Right ventricle myocardium inferior (tissue), 1 donor: ENCODE measurements around the gene SPSB2. TPM values are rescaled to one million over a fixed set of nuclear protein-coding genes. Genes with fewer than 3 reads are reported as not detected.
"Not testable (repeated sequence)": the region's sequence is repeated elsewhere in the genome, so short reads cannot be mapped to it uniquely, and the experiment has no call there.

Experiments used
- ATAC-seq: fragments of 200-7000 bp; cut with Tn5 transposase; one replicate; pipeline ENCODE4 v1.9.1; 2020; ENCODE audit warnings: mild to moderate bottlenecking, moderate library complexity
- DNase-seq: peaks from one replicate; pipeline ENCODE4 v3.0.0; 2021; ENCODE audit errors: missing footprints
- intact Hi-C: fragments of 100-400 bp; cut with DNase I; formaldehyde crosslinking; loops from one replicate; pipeline ENCODE4 v1.11.0; 2022
- long read RNA-seq: library from polyadenylated mRNA; unstranded; transcript quantifications from one replicate; pipeline ENCODE4 v2.0.0, GENCODE V29; 2021
- total RNA-seq: library from RNA; stranded (reverse); fragmentation: NEBNext Ultra II Directional; extraction: Animal tissue kit (Norgen Biotek cat#: 25700); gene quantifications from one replicate; pipeline ENCODE4 v1.2.1, GENCODE V29; 2021
- donor health status: DM: no; HTN: yes; CAD: no; lungs with severe emphysema.

SPSB2 gene
- 3.0 TPM for total RNA-seq
- long read RNA-seq, partial matches to known transcripts, result 0 of 4 reads
- long read RNA-seq, other reads (novel, unspliced or antisense), result 3 of 4 reads

- ATAC-seq (peak; percentile 95), DNase-seq (peak; percentile 99)
- intact Hi-C loops, result loop anchor here (2.0 to 10.0 kb wide), 3 partner anchors 17 to 231 kb away; partner anchors contain the start of genes C12orf57, C1RL and RNU7-1
Observed at GRCh38 chr12:6873094-6874014, at the start of gene SPSB2. SPSB2 (minus strand) TSS chr12:6873303; CDS start chr12:6872901, 402 bp downstream.

GRCh38 chr12:6921996-6922946 is 49.2 kb upstream of the SPSB2 start:
- ATAC-seq (no peak), DNase-seq (no peak)
- intact Hi-C loops, result no loop called here

GRCh38 chr12:6921539-6921938 is 48.4 kb upstream of the SPSB2 start:
- ATAC-seq, result no peak
- intact Hi-C loops, result no loop called here
- DNase-seq, result no peak

GRCh38 chr12:6919588-6919987 is 46.5 kb upstream of the SPSB2 start:
- DNase-seq, result no peak
- intact Hi-C loops, result no loop called here
- no peak for ATAC-seq

- ATAC-seq, result no peak
- intact Hi-C loops, result no loop called here
- no peak for DNase-seq
Observed at GRCh38 chr12:6917491-6918231, 44.6 kb upstream of the SPSB2 start.

GRCh38 chr12:6916426-6917200 is 43.5 kb upstream of the SPSB2 start:
- intact Hi-C loops, result no loop called here
- ATAC-seq (no peak), DNase-seq (no peak)

- DNase-seq (no peak), ATAC-seq (no peak)
- intact Hi-C loops, result no loop called here
Observed at GRCh38 chr12:6915789-6916285, 42.7 kb upstream of the SPSB2 start.

- DNase-seq (no peak), ATAC-seq (no peak)
- intact Hi-C loops, result no loop called here
Observed at GRCh38 chr12:6914947-6915788, 42.1 kb upstream of the SPSB2 start.

GRCh38 chr12:6914246-6914946 is 41.3 kb upstream of the SPSB2 start, which contains the start of gene ENO2:
ENO2 (plus strand) TSS chr12:6914580; CDS start chr12:6915833, 1,253 bp downstream.
- intact Hi-C loops, result no loop called here
- DNase-seq (peak; percentile 87), ATAC-seq (peak; percentile 89)

- ATAC-seq (no peak), DNase-seq (no peak)
- intact Hi-C loops, result no loop called here
Observed at GRCh38 chr12:6912164-6912935, 39.2 kb upstream of the SPSB2 start.

- ATAC-seq (no peak), DNase-seq (no peak)
- intact Hi-C loops, result no loop called here
Observed at GRCh38 chr12:6909421-6910145, 36.5 kb upstream of the SPSB2 start.

GRCh38 chr12:6908141-6908540 is 35.0 kb upstream of the SPSB2 start:
- ATAC-seq, intact Hi-C loops, DNase-seq: not testable (repeated sequence)

GRCh38 chr12:6905414-6906040 is 32.4 kb upstream of the SPSB2 start:
- no peak for ATAC-seq
- intact Hi-C loops, result loop anchor here (2.0 kb wide), 1 partner anchor 19 kb away; no protein-coding TSS in a partner anchor
- DNase-seq, result no peak
